HG03558 (cell line): ENCODE measurements around the gene HTR1A.

Experiments used
- ATAC-seq: cut with Tn5 transposase; IDR thresholded peaks from one replicate; pipeline ENCODE4 v1.9.1; 2021; ENCODE audit warnings: moderate number of reproducible peaks; ENCODE audit not compliant: unreplicated experiment; ENCODE audit errors: extremely low read depth

The HTR1A gene

GRCh38 chr5:63962279-63962678 lies at the start of gene HTR1A:
TSS of gene HTR1A (minus strand) at chr5:63962445. CDS start at chr5:63961719, 726 bp downstream.
- no peak for ATAC-seq

GRCh38 chr5:64003966-64004365 lies 41.7 kb upstream of the HTR1A start:
- no peak for ATAC-seq

DNA sequence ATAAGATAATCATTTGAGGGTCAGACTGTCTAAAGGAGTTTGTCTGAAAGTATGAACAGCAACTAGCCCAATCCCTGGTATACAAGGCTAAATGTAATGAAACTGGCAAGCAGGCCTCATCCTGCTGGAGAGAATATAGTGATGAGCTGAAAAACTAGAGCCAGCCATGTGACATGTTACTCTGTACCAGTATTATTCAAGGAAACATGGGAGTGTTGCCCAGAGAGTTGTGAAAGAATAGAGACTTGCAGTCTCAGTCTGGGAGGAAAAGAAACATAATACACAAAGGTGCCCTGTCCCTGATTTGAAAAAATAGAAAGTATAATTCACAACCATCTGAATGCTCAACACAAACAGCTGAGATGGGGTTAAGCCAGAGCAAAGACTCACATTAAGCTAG lies 37.9 kb upstream of the HTR1A start:
- no peak for ATAC-seq

- ATAC-seq, result no peak
Observed at GRCh38 chr5:63987053-63987452, 24.8 kb upstream of the HTR1A start.

DNA sequence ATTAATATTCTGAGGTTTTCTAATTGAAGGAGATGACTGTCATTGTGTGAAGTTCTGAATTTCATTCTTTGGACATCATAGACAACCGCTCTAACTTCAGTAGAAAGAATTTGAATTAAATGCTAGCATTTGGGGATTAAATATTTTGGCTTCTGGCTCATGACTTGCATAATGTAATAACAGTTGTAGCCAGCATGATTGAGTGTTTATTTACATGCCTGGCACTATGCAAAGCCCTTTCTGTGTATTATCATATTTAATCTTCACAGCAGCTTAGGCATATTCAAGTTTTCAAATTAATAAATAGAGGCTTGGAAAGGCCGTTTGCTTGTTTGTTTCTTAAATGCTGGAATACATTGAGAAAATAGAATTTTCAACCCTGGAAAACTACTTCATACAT lies 19.6 kb upstream of the HTR1A start:
- ATAC-seq, result no peak

DNA sequence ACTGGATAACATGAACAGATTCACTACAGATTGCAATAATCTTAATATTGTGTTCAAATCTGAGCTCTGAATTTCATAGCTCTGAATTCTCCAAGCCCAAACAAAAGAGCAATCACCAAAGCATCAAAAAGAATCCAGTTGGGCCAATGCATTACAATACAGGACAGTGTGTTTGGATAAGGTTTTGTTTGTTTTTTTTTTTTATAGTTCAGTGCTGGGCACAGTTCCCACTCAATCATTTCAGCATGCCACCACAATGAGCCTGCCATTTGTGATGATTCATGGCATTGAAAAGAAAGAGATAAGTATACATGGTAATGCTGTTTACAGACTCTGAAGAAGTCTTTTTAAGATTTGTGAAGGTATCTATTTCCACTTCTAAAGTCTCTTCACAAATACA lies 1.7 kb upstream of the HTR1A start:
- ATAC-seq, result no peak

- no peak for ATAC-seq
Observed at GRCh38 chr5:63963080-63963735, 963 bp upstream of the HTR1A start.

DNA sequence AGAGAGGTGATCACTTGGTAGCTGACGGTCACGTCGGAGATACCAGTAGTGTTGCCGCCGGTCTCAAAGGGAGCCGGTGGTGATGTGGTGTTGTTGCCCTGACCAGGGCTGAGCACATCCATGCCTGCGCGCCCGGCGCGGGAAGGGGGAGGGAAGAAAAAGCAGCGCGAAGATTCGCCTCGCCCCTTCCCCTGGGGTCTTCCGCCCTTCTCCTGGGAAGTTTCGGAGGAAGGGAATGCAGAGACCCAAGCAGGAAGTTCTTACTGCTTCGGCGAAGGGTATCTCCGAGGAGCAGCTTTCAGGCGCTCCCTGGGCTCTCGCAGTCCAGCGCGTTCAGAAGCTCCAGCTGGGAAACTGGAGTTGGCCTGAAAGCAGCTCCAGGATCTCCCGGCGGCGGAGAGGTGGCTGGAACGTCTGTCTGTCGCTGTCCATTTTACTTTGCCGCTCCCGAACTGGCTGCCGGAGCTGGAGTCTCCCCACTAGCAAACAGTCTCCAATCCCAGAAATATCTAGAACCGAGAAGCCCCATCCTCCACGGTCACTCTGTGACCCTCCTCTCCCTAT lies 565 bp downstream of the HTR1A start:
- no peak for ATAC-seq

DNA sequence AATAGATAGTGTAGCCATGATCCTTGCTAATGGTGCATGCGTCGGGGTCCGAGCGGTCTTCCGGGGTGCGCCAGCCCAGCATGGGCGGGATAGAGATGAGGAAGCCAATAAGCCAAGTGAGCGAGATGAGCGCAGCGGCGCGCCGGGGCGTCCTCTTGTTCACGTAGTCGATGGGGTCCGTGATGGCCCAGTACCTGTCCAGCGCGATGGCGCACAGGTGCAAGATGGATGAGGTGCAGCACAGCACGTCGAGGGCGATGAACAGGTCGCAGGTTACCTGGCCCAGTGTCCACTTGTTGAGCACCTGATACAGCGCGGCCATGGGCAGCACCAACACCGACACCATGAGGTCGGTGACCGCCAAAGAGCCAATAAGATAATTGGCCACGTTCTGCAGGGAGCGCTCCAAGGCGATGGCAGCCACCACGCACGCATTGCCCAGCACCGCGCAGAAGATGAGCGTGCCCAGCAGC lies 1.1 kb downstream of the HTR1A start:
- no peak for ATAC-seq

GRCh38 chr5:63960646-63961045 lies 1.6 kb downstream of the HTR1A start:
- ATAC-seq, result no peak

- ATAC-seq, result no peak
Observed at GRCh38 chr5:63959177-63959982, 2.9 kb downstream of the HTR1A start.

GRCh38 chr5:63958654-63959053 lies 3.6 kb downstream of the HTR1A start:
- ATAC-seq, result no peak

- ATAC-seq, result no peak
Observed at GRCh38 chr5:63957617-63958016, 4.6 kb downstream of the HTR1A start.

GRCh38 chr5:63953217-63953616 lies 9.0 kb downstream of the HTR1A start:
- ATAC-seq, result no peak

GRCh38 chr5:63935103-63935502 lies 27.1 kb downstream of the HTR1A start:
- ATAC-seq, result no peak

DNA sequence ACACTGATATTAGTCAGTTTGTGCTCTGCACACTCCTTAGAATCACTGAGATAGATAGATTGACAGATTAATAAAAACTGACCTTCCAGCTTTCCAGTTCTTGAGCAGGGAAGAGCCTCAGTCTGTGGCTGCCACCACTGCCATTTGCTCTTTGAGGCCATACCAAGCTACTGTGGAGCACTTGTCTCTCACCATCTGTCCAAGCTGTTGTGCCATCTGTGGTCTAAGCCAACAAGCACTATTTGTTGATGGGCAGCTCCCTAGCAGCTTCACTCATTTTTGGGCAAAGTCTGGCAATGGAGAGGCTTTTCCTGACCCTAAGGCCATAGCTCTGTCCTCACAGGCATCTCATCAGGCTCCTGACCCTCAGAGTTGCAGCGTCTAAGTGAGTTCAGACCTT lies 30.4 kb downstream of the HTR1A start:
- ATAC-seq, result no peak

DNA sequence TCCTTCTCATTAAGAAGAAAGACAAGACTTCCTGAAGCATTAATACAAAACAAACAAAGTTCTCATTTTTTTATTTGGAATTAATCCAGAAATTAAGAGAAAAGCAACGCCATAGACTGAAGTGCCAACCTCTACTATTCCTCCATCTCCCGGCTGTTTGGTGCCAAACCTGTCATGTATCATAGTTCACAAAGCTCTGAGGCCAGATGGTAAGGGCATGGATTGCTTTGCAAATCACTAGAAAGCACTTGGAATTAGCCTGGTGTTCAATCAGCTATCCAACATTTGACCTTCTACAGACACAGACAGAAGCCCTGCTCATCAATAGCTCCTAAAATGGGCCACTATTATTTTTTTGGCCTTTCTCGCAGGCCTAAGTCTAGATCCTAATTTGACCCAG lies 33.8 kb downstream of the HTR1A start:
- ATAC-seq, result no peak

DNA sequence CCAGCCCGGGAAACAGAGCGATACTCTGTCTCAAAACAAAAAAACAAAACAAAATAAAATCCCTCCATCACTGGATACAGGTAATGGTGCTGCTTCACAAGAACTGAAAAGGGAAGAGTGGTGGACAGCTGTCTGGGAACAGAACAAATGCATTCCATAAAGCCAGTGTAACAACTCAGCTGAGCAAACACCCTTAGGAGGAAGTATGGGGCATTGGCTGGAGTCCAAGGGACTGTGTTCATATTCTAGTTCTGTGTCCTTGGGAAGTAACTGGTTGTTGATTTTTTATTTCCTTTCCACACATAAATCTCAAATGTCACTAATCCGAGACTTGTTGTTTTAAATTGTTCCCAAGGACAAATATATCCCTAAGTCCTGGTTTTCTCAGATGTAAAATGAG lies 38.3 kb downstream of the HTR1A start:
- ATAC-seq, result no peak

- ATAC-seq, result no peak
Observed at GRCh38 chr5:63919763-63920478, 42.3 kb downstream of the HTR1A start.

DNA sequence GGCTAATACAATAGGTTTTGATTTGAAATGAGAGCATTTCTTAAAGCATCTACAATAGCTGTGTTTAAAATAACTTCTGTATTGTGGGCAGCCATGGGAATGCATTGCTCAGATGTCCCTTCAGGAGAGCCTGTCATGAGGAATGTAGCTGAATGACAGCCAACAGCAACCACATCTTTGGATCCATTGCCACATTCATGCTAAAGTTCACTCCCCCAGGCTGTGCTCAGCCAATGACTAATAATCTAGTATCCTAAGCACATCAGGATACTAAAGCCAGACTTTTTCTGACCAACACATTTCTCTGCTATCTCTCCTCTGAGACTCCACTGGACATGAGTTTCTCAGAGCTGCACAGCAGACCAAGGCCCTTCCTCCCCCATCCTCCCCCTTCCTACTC lies 45.5 kb downstream of the HTR1A start:
- ATAC-seq, result no peak

DNA sequence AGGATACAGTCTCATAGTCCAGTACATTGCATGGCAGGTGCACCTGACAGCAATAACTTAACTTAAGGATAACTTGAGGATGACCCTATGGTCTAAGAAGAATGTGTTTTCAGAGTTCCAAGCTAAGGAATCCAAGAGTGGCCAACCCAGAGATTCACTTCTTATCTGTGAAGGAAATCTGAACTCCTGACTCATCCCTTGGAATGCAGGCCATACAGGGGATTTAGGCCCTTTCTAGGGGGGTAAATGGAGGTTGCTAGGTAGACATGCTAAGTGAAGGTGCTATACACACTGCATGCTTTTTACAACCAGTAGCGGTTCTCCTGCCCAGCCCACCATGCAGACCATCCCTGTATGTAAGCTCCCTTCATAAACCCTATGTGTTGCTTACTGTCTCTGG lies 50.4 kb downstream of the HTR1A start:
- no peak for ATAC-seq
